Panc1 (cell line): ENCODE measurements around the gene POM121.
"Not testable (repeated sequence)": the region's sequence is repeated elsewhere in the genome, so short reads cannot be mapped to it uniquely, and the experiment has no call there.

Experiments
- CTCF ChIP-seq: fragments of 450-650 bp; IDR thresholded peaks from 2 replicates; pipeline ENCODE4 v1.5.1; 2017; ENCODE audit warnings: mild to moderate bottlenecking
- SIN3A ChIP-seq: IDR thresholded peaks from 2 replicates; pipeline ENCODE4 v1.6.1; 2012; ENCODE audit warnings: low read depth, mild to moderate bottlenecking, low read length, moderate library complexity, borderline replicate concordance; ENCODE audit not compliant: insufficient read depth

- TF ChIP-seq CTCF, SIN3A: not testable (repeated sequence)
Observed at GRCh38 chr7:72971505-72971904, 46.6 kb downstream of the POM121 start.
